Ectodermal cell (in vitro differentiated cells): ENCODE measurements around the gene RSRP1.
"Not testable (repeated sequence)": the region's sequence is repeated elsewhere in the genome, so short reads cannot be mapped to it uniquely, and the experiment has no call there.

Experiments used
- H3K27ac ChIP-seq: 2 replicates; pipeline ENCODE4 v1.7.0; 2013; ENCODE audit warnings: mild to moderate bottlenecking, low read depth, low read length; ENCODE audit not compliant: insufficient read depth, poor library complexity, severe bottlenecking
- H3K27me3 ChIP-seq: 2 replicates; pipeline ENCODE4 v1.7.0; 2013; ENCODE audit warnings: mild to moderate bottlenecking, low read length; ENCODE audit not compliant: insufficient read depth, control insufficient read depth, poor library complexity, severe bottlenecking
- H3K36me3 ChIP-seq: one replicate; pipeline ENCODE4 v1.7.0; 2013; ENCODE audit warnings: low read length; ENCODE audit not compliant: control insufficient read depth, insufficient read depth
- H3K4me1 ChIP-seq: one replicate; pipeline ENCODE4 v1.7.0; 2013; ENCODE audit warnings: low read length; ENCODE audit not compliant: control insufficient read depth, insufficient read depth
- H3K4me3 ChIP-seq: 2 replicates; pipeline ENCODE4 v1.7.0; 2013; ENCODE audit warnings: low read depth, low read length, control low read depth; ENCODE audit not compliant: insufficient read depth
- H3K9me3 ChIP-seq: 2 replicates; pipeline ENCODE4 v1.7.0; 2013; ENCODE audit warnings: mild to moderate bottlenecking, low read length, moderate library complexity; ENCODE audit not compliant: control insufficient read depth
- WGBS, 2 experiments: methylation state at CpG; one replicate each; pipeline ENCODE4 v1.1.7; 2013; ENCODE audit warnings: missing lambda C conversion rate in 2 of 2; 5-methylcytosine and 5-hydroxymethylcytosine counted together

Gene RSRP1

DNA sequence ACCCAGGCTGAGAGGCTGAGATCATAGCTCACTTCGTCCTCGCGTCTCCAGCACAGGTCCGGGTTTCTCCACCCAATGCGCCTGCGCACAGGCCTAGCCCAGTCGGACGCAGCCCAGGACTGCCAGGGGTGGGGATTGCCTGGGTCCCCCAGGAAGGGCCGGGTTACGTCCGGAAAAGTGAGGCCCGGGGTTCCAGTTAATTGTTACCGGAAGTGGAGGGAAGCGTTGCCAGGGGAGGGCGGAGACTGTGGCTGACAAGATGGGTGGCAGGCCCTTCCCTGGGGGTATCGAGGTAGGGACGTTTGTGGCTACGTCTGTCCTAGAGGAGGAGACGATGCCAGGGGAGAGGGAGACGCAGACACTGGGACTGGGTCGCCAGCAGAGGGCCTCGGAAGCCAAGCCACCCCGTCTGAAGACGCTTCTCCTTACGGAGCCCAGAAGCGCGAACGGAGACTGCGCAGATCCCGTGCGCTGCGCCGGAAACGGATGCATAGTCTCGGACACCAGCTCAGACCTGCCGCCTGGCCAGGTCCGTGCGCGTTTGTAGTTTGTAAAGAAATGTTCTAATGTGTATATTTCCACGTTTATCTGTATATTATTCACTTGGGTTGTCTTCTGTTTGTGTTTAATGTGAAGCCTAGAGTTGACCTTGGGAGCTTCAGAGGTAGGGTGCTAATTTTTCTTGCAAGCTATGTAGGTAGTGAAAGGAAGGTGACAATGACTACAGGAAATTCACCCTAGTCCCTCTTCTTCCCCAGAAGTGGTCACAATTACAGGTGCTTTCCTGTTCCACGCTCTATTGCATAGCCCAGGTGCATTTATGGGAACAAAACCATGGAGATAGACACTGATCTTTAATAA lies 7.3 kb downstream of the RSRP1 start:
- peak overlapping the region; percentile 78 for H3K27ac ChIP-seq

DNA sequence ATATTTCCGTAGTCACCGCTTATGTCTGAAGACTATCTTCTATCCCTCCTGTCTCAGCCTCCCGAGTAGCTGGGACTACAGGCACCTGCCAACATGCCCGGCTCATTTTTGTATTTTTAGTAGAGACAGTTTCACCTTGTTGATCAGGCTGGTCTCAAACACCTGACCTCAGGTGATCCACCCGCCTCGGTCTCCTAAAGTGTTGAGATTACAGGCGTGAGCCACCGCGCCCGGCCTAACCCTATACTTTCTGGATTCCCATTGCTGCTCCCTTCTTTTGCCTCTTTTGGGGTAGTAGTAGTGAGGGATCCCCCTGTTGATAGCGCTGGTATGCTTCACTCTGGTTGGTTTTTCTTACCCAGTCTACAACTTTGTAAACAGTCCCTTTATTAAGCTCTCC lies 9.2 kb downstream of the RSRP1 start:
- H3K9me3 ChIP-seq, result no peaks in the 10 kb centered on the region
- H3K27me3 ChIP-seq, result no peaks in the 10 kb centered on the region
- WGBS, 2 experiments, result 95 to 96% methylated on average over 10 of the region's 11 CpGs
- H3K4me1 ChIP-seq, result peaks cover 4% of the 10 kb centered on the region
- H3K27ac ChIP-seq, result no peak overlapping the region
- H3K4me3 ChIP-seq, result no peak overlapping the region
- H3K36me3 ChIP-seq, result peaks cover 16% of the 10 kb centered on the region

More for the DNA sequence above, 7.3 kb downstream of the RSRP1 start:
- peak overlapping the region; percentile 44 for H3K4me3 ChIP-seq
- peaks cover 29% of the 10 kb centered on the region for H3K36me3 ChIP-seq
- no peaks in the 10 kb centered on the region for H3K27me3 ChIP-seq
- WGBS, 2 experiments, result 20 to 23% methylated on average over 41 of the region's 41 CpGs
- H3K4me1 ChIP-seq, result peaks cover 4% of the 10 kb centered on the region
- no peaks in the 10 kb centered on the region for H3K9me3 ChIP-seq

DNA sequence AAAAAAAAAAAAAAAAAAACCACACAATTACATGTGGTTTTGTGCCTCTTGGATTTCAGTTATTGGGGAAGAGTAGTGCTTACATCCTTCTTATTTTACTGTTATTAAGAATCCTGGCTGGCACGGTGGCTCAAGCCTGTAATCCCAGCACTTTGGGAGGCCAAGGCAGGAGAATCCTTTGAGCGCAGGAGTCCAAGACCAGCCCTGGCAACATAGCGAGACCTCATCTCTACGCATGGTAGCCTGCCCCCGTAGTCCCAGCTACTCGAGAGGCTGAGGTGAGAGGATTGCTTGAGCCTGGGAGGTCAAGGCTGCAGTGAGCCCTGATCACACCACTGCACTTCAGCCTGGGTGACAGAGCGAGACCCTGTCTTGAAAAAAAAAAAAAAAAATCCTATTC lies 11.0 kb downstream of the RSRP1 start:
- not testable (repeated sequence) for H3K4me3 ChIP-seq, H3K27me3 ChIP-seq, H3K36me3 ChIP-seq, H3K9me3 ChIP-seq, H3K4me1 ChIP-seq, H3K27ac ChIP-seq
- WGBS, 2 experiments, result 93 to 95% methylated on average over 7 of the region's 7 CpGs

DNA sequence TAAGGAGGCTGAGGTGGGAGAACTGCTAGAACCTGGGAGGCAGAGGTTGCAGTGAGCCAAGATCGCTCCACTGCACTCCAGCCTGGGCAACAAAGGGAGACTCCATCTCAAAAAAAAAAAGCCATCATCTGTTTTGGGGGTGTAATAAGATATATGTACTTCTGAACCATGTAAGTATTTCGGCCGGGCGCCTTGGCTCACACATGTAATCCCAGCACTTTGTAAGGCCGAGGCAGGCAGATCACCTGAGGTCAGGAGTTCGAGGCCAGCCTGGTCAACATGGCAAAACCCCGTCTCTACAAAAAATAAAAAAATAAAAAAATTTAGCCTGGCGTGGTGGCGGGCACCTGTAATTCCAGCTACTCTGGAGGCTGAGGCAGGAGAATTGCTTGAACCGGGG lies 11.8 kb downstream of the RSRP1 start:
- not testable (repeated sequence) for H3K9me3 ChIP-seq
- 91 to 94% methylated on average over 10 of the region's 10 CpGs for WGBS, 2 experiments

DNA sequence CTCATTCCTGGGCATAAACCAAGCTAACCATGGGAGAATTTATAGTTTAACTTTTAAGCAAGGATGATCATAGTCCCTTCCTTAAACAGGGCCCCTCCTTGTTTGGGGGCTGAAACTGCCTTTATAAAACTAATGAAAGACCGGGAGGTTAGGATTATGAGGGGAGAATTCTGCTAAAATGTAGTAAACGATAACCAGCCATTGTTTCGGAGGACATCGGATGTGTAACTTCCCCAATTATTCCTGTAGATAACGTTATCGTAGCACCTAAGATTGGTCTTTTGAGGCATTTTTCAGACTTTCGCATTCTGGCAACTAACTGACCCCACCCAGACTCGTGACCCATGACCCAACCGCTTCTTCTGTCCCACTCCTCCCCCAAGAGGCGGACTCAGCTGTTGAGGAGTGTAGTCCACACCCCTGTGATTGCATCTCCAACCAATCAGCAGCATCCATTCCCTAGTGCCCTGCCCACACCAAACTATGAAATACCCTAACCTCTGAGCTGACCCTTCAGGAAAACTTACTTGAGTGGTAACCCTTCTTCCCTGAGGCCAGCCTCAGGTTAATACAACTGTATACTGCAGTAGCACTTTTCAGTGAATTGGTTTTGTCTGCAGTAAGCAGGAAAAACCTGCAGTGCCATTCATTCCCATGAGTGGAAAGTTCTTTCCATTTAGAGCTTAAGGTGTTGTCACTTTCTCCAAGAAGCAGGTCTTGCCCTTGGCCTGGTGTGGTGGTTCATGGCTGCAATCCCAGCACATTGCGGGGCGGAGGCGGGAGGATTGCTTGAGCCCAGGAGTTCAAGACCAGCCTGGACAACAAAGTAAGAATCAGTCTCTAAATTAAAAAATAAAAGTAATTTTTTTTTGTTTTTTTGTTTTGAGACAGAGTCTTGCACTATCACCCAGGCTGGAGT lies 14.1 kb downstream of the RSRP1 start:
- peak overlapping the region; percentile 90 for H3K27ac ChIP-seq
- H3K4me1 ChIP-seq, result peaks cover 4% of the 10 kb centered on the region
- peak overlapping the region; percentile 70 for H3K4me3 ChIP-seq
- H3K9me3 ChIP-seq, result no peaks in the 10 kb centered on the region
- H3K36me3 ChIP-seq, result peaks cover 6% of the 10 kb centered on the region
- WGBS, 2 experiments, result 22 to 24% methylated on average over 13 of the region's 13 CpGs
- no peaks in the 10 kb centered on the region for H3K27me3 ChIP-seq

More for the DNA sequence above, 11.8 kb downstream of the RSRP1 start:
- not testable (repeated sequence) for H3K27me3 ChIP-seq, H3K4me1 ChIP-seq, H3K36me3 ChIP-seq, H3K4me3 ChIP-seq, H3K27ac ChIP-seq

GRCh38 chr1:25232027-25232865 lies 15.0 kb downstream of the RSRP1 start, which contains the start of gene SYF2:
Gene SYF2 (minus strand): TSS chr1:25232502. CDS start chr1:25232467, 35 bp downstream.
- peaks cover 4% of the 10 kb centered on the region for H3K4me1 ChIP-seq
- peak within 1 kb of the TSS; percentile 90 for H3K27ac ChIP-seq
- H3K27me3 ChIP-seq, result no peaks in the 10 kb centered on the region
- H3K9me3 ChIP-seq, result no peaks in the 10 kb centered on the region
- peaks cover 8% of the 10 kb centered on the region for H3K36me3 ChIP-seq
- H3K4me3 ChIP-seq, result peak within 1 kb of the TSS; percentile 70
- 1% methylated on average over 54 of the region's 54 CpGs for WGBS, 2 experiments

- Histone ChIP-seq H3K4me3 (no peak overlapping the region), H3K27me3 (no peaks in the 10 kb centered on the region), H3K4me1 (no peaks in the 10 kb centered on the region), H3K9me3 (no peaks in the 10 kb centered on the region), H3K36me3 (peaks cover 45% of the 10 kb centered on the region), H3K27ac (no peak overlapping the region)
- WGBS, 2 experiments, result 93 to 98% methylated on average over 3 of the region's 3 CpGs
Measured at GRCh38 chr1:25223471-25223870, 23.8 kb downstream of the RSRP1 start.

DNA sequence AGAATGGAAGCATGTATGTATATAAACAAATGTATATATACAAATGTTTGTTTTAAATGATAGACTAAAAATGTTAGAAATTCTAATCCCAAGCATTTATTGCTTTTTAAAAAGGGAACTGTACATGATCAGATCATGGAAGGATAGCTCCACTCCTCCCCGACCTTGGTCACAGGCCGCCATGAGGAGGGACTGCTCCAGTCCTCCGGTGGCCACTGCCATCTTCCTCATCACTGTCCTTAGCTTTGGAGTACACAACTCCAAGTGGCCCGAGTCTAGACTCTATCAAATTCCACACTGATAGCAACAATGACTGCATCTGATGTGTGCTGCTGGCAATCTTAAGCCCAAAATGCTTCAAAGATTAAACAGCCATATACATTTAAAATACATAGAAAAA lies 24.6 kb downstream of the RSRP1 start:
- H3K27me3 ChIP-seq, result no peaks in the 10 kb centered on the region
- H3K9me3 ChIP-seq, result no peaks in the 10 kb centered on the region
- H3K36me3 ChIP-seq, result peaks cover 45% of the 10 kb centered on the region
- 96 to 97% methylated on average over 4 of the region's 4 CpGs for WGBS, 2 experiments
- H3K4me1 ChIP-seq, result no peaks in the 10 kb centered on the region
- H3K27ac ChIP-seq, result no peak overlapping the region
- H3K4me3 ChIP-seq, result no peak overlapping the region

DNA sequence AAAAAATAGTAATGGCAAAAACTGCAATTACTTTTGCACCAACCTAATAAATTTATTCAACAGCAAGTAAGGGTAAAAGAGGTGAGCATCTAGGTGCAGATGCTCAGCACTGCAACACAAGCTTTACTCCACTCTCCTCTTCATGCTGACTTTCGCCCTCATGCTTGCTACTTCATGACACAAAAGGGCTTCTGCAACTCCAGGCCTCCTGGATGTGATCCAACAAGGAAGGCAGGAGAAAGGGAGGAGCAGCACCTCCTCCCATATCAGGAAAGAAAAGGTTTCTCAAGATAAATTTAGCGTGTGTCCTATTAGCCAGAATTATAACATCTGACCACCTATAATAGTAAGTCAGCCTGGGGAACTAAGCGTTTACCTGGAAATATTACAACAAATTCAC lies 26.6 kb downstream of the RSRP1 start:
- peaks cover 35% of the 10 kb centered on the region for H3K36me3 ChIP-seq
- H3K4me1 ChIP-seq, result no peaks in the 10 kb centered on the region
- no peak overlapping the region for H3K4me3 ChIP-seq
- WGBS, 2 experiments, result 92 to 100% methylated on average over 2 to 3 of the region's 3 CpGs
- no peaks in the 10 kb centered on the region for H3K27me3 ChIP-seq
- no peak overlapping the region for H3K27ac ChIP-seq
- H3K9me3 ChIP-seq, result no peaks in the 10 kb centered on the region
